HG03457 (cell line): ENCODE data around the gene LRMDA.
"Not testable (repeated sequence)": the region's sequence is repeated elsewhere in the genome, so short reads cannot be mapped to it uniquely, and the experiment has no call there.

Source experiments
- ATAC-seq: cut with Tn5 transposase; IDR thresholded peaks from one replicate; pipeline ENCODE4 v1.9.1; 2021; ENCODE audit warnings: moderate number of reproducible peaks; ENCODE audit not compliant: unreplicated experiment

LRMDA gene

DNA sequence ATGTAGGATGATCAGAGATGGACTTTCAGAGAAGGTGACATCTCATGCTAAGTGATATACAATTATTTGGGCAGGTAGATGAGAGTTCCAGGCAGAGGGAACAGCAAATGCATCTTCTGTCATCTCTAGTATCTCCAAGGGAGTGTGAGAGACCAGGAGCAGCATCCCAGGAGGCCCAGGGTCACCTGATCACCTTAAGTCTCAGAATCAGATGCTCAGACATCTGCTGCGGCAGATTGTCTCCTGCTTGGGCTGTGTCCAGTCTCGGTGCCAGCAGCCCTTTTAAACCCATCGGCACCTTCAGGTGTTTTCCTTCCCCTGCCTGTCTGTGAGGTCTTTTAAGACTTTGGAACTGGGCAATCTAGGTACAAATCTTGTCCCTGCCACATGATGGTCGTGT is 690.6 kb downstream of the LRMDA start:
- no peak for ATAC-seq

DNA sequence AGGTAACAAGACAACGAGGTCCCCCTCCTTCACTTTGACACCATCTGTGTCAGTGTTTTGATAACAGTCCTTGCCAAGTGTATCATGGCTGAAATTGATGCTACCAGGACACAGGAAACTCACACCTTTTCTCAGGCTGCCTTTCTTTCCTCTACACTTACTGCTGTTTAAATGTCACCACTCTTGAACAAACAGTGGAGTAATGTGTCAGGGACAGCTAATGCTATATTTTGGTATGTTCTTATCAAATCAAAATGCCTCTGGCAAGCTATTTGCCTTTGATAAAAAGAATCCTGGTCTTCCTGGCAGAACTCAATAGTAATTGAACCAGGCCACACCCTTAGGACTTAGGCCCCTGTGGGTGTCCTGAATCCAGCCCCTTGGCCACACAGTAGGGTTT is 692.9 kb downstream of the LRMDA start:
- ATAC-seq = no peak

DNA sequence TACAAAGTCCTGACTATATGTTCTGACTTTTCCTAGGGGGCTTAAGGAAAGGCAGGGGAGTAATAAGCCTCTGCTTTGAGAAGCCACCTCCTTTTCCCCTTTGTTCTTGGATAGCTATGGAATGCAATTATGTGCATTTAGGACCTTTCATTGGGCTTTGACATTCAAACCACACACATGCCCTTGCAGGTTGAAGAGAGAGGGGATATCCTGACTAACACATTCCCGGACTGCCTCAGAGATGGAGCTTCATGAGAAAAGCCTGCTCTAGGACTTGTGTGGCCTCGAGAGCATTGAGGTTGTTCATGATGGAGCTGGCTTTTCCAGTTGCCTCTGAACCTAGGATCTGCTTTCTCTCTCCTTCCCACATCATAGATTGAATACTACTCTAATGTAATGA is 694.5 kb downstream of the LRMDA start:
- no peak for ATAC-seq

DNA sequence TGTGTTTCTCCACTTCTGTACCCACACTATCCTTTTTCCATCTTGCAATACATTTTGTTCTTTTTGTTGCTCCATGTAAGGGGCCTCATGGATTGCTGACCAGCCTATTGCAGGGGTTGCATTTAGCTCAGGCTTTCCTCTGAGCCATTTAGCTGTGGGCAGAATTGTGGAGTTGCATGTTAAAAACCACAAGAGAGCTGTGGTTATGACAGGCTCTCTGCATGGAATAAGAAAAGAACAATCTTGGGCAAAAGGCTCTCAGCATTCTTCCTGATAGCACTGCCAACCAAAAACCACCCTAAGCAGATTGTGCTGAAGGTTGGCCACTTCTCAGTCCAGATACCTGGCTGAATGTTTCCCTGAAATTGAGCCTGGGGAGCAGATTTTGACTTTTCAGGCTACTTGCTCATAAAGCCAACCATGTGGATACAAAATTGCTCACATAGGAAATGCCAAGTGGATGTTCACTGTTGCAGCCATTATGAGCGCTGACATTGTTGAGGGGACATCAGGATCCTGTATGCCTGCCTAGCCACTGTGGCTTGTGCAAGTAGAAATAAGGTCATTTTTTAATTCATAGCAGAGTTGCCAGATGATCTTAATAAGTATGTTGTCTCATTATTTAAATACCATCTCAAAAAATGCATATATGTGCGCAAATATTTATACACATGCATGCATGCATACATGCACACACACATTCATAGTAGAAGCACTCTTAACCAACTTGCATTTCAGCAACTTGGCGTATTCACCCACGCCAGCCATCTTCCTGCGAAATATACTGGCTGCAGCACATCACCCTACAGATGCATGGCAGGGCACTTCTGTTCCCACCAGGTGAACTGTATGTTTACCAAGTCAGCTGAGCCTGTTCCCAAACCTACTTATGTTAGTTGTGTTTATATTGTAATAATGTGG is 695.4 kb downstream of the LRMDA start:
- ATAC-seq = no peak

DNA sequence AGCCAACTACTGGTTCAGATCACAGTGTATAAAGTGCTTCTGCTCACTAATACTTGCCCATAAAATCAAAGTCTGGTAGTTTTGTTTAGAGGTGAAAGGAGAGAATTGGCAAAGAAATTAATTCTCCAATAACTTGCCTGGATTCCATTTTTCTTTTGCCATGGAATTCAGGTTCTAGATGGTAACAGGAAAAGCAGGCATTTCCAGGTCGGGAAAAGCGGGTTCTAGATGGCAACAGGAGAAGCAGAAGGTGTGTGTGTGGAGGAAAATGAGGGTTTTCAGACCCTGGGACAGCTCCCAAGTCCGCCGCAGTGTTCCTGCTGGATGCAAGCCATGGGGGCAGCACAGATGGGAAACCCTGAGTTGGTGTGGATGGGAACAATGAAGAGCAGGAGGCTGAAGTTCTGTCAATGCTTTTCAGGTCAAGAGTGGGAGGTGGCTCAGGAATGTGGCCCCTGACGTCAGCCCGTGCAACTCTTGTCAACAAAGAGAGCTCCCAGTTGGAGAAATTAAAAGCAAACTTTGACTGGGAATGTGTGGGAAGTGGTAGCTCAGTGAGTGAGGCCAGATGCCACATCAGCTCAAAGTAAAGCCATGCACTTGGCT is 696.7 kb downstream of the LRMDA start:
- no peak for ATAC-seq

DNA sequence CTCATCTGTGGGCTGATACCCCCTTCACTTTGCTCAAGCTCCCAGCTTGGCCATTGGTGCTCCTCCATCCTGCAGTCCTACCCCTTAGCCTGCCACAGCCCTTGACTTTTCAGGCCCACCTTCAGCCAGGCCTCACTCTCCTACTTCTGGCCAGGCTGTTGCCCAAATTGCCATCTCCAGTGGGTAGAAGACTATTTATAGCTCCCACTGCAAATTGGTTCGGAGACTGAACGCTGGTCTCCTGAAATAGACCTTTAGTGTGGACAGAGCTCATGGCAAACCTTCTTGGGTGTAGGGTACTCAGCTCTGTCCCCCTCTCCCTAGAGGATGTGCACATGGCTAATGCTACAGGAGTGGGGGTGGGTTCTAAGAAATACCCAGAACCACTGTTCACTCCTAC is 697.8 kb downstream of the LRMDA start:
- no peak for ATAC-seq

DNA sequence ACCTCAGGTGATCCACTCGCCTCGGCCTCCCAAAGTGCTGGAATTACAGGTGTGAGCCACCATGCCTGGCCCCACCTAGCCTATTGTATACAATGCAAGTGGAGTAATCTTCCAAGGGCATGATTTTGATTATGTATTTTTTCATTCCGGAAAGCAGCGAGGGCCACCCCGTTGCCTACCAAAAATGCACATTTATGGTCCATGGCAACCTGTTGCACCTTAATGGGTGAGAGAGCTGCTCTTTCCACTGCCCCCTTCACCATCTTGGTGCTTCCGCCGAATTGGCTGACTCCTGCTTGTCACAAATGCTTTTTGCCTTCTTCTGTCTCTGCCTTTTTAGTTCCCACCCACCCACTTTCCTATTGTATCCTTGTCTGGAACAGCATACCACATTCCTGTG is 699.5 kb downstream of the LRMDA start:
- ATAC-seq = no peak

DNA sequence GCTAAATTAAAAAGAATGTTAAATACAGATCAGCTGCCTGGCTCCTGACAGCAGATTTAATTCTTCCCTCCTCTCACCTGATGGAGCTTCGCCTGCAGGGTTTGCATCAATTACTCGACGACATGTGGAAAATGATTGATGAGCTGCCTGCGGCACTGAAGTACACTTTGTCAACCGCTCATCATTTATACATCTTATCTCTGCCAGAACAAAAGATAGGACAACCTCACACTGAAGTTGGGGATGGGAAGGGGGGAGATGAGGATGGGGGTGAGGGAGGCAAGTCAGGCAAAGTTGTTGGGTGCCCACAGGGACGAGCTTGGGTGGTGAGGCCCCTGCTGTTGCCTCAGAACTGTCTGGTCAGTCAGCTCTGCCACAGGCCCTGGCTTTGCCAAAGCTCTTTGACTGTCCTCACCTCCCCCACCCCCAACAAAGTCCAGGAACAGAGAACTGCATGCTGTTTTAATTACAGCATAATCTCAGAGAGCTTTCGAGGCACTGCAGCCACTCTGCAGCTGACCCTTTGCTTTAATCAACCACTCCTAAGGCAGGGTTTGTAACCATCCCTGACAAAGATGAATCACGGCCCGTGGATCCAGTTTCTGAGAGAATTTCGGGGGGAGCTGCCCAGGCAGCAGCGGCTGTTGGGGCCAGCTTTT is 702.3 kb downstream of the LRMDA start:
- no peak for ATAC-seq

DNA sequence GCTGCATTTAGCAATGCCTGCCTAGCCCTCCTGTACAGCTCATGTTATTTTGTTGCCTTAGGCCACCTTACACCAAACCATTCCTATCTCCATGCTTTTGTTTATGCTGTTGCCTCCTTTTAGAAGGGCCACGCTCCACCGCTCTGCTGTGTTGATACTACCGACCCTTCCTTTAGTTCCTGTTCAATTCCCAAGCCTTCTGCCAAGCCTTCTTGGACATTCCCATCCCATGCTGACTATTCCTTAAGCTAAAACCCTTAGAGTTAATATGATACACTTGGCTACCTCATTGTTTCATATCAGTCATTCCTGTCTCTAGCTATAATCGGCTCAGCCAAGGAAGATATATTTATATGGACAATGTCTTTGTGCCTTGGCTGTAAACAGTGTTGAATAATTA is 705.5 kb downstream of the LRMDA start:
- ATAC-seq = no peak

DNA sequence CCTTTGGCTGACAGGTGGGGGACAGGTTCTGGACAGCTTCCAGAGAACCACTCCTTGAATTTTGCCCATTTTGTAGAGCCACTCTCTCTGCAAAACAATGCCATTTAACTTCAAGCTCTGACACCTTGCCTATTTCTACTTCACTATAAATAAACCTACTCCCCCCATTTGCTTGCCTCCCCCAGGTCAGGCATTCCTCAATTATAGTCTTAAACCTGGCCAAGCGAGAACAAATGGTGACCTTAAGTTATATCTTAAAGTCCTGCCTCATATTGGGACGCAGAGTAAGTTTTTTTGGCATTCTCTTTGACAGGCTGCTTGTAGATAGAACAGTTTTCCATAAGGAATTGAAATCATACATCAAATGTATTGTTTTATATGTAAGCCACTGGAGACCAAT is 706.9 kb downstream of the LRMDA start:
- no peak for ATAC-seq

DNA sequence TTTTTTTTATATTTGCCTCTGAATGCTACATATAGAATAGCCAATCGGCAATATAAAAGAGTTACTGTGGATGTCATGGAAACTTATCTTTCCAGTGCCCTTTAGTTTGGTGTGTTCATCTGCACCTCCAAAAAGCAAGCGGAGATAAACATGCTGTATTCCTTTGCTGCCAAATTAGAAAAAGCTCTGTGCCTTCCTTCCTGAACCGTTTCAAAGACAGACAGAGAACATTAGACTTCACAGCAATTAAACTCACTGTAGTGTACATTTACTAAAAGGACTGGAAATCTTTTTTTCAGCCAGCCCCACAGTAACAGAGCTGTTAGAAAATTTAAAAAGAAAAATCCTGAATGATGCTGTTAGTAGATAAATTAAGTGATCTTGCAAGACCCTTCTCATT is 707.5 kb downstream of the LRMDA start:
- ATAC-seq = no peak

DNA sequence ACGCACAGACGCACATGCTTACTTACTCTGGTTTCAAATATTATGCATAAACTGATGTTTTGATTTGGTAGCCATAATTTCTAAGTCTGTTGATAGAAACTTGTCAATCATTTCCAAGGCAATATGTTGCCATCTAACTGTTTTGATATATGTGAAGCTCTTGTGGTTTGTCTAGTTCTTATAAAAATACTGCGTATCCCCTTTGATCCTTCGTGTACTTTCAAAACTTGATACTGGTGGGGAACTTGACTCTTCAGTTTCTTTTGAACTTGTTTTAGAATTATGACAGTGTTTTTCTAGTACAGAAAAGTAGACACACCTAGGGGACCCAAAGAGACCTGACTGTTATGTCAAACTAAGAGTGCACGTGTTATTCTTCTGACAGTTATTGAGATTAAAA is 708.0 kb downstream of the LRMDA start:
- no peak for ATAC-seq

DNA sequence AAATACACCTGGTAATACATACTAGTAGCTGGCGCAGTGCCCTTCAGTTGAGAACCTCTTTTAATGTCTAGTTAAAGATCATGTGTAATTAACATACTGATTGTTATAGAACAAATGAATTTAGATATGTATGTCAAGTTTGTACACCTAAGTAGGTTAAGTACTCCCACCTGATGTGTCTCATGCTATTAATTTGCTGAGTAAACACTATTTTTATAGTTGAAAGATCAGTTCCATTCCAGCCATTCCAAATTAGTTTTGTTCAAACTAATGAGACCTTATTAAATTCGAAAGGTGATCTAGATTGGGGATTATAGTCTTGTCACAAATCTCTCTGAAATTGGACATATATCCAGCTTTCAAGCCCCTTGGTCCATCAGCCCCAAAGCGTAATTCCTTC is 710.0 kb downstream of the LRMDA start:
- ATAC-seq = no peak

DNA sequence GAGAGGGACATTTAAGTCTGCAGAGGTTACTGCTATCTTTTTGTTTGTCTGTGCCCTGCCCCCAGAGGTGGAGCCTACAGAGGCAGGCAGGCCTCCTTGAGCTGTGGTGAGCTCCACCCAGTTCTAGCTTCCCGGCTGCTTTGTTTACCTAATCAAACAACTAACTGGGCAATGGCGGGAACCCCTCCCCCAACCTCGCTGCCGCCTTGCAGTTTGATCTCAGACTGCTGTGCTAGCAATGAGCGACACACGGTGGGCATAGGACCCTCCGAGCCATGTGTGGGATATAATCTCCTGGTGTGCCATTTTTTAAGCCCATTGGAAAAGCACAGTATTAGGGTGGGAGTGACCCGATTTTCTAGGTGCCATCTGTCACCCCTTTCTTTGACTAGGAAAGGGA is 716.8 kb downstream of the LRMDA start:
- not testable (repeated sequence) for ATAC-seq

DNA sequence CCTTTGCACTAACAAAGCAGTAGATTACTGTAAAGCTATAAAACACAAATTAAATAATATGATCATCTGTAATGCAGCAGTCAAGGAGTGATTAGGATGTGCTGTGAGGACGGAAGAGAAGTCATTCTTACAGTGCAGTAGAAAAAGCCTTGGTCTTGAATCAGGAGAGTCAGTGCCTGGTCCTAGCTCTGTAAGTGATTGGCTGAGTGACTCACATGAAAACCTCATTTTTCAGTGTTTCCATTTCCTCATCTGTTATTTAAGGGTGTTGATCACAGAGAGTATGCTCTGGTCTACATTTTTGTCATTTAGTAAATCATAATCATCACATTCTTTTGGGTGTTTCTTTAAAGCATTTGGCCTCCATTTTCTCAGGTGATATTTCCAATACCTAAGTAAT is 717.8 kb downstream of the LRMDA start:
- ATAC-seq = no peak

DNA sequence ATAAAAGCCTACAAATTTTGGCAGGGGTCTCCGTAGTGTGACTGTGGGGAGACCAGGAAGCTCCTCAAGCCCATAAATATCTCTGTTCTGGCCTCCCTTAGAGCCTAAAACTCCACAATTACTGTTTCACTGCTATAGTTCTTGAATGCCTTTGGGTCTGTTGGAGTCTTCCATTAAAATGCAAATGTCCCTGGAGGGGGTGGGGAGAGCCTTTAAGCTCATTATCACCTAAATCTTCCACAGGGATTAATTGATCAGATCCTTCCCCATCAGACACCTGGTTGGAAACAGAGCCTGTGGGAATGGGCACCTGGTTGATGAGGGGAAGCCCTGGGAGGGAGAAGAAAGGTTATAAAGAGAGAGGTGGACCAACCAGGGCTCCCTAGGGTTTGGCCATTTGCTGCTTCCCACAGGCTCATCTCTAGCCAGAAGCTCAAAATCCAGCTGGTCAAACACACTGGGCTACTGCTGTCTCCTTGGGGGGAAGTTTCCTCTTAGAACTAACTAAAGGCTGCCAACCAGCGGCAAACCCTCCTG is 718.2 kb downstream of the LRMDA start:
- ATAC-seq = no peak

DNA sequence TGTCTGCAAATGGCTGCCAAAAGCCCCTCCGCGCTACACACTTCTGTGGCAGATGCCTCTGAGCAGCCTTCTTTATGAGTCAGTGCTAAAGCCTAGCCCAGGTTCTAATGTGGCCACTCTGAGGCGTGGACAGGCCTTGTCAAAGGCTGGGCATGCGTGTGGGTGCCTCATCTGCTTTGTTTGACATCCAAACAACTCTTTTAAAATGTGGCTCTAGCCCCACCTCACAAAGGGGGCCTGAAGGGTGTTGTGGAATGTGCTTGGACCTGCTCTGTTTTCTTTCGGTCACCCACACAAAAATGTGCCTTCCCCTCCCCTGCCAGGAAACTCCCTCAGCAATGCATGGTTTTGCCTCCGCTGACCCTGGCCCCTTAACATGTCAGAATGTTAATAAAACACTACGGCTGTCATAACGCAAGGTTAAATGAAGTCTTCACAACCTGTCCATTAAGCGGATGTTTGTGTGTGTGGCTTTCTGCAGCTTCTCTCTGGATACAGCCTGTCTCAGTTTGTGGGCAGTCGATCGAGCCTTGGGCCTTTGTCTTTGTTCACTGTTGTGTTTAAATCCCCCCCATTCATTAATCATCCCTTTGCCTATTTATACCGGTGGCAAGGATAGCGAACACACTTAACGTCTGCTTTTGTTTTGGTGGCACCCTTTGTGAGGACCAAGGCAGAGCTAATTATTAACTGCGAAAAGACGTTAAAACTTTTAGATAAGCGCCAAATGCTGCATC is 718.9 kb downstream of the LRMDA start:
- ATAC-seq = no peak

DNA sequence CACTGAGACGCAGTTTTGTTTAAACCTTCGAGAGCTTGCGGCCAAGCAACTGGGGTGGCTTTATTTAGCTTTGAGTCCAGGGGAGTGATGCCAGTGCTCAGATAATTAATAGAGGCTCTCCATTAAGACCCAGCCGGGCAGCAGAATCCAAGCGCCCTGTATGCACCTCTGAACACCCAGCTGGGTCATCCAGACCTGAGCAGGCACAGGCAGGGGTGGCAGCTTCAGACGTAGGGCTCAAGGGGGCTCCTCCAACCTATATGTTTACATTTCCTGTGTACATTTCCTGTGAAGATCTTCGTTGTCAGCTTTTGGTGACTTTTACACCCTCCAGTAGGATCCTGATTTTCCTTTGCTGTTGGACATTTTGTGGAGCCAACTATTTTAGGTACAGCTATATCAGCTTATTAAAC is 719.5 kb downstream of the LRMDA start:
- ATAC-seq = no peak

DNA sequence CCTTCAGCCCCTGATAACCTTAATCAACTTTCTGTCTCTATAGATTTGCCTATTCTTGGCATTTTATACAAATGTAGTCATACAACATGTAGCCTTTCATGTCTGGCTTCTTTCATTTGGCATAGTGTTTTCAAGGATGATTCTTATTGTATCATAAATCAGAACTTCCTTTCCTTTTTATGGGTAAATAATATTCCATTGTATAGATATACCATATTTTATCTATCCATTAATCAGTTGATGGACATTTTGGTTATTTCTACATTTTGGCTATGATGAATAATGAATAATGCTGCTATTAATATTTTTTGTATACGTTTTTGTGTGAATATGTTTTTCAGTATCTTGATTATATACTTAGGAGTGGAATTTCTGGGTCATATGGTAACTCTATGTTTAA is 720.8 kb downstream of the LRMDA start:
- no peak for ATAC-seq

DNA sequence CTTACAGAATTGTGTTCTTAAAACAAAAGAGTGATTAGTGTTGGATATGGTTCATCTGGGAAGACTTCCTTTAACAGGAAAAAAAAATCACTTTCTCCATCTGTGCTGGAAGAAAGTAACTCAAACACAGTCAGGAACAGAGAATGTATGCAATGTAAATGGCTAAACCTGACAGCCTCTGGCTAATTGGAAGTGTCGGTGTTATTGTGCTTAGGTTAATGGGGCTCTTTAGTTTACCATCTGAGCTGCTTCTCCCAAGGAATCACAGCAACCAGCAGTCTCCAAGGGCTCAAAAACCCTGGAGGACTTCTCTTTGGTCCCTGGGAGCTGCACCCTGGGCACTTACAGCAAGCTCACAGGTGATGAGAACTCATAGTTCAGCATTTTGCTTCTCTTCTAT is 724.5 kb downstream of the LRMDA start:
- ATAC-seq = no peak
